ENCODE data around the gene BTBD9.

Gene BTBD9

DNA sequence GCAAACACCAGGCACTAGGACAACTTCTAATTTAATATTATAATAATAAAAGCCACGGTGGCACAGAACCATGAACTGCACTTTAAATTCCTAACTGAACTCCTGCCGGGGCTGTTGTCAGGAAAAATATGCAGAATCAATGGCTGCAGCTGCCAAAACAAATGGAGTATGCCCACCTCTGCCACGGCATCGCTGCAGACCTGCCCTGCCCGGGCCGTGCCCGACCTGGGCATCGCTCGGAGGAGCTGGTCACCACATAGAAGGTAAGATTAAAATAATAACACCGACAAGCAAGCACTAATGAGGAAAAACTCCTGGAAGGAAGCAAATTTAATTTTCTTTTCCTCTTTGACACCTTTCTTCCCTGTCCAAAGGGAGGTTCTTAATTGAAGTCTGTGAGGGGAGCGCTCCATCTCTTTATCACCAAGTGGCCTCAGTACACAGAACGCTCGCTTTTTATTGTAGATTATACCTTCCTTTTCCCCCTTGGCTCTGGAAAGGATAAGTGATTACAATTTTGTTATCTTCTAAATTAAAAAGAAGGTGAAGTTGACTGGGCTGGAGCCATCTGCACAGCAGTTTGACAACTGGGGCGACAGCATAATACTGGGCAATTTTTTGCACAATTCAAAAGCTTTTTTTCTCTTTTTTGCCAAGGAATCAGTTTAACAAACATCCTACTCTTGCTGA, 468.9 kb downstream of the BTBD9 start:
- DNase-seq = no peak

DNA sequence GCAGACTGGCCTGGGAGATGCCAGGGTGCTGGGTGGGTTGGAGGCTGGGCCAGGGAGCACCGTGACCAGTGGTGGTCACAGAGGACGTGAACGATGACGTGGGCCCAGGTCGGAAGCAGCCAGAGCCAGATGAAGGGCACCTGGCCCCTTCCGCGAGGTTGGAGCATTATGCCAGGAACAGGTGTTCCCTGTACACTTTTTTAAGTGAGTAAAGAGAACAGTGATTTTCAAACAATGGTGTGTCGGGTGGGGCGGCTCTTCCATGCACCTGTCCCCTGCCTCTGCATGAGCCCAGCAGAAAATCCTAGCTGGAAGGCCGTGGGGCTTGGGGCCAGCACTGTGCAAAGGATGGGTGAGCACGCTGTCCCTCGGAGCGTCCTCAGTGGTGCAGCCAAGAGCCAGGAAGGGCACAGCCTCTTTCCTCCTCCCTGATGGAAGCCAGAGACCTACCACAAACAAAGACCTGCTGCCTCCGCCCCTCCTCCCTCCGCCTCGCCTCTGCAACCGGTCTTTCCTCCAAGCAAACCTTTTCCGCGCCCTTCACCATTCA, 469.7 kb downstream of the BTBD9 start:
- DNase-seq = no peak

- no peak for DNase-seq
Measured at GRCh38 chr6:38169221-38169976, 470.3 kb downstream of the BTBD9 start.

GRCh38 chr6:38168699-38169098, 471.0 kb downstream of the BTBD9 start:
- no peak for DNase-seq

DNA sequence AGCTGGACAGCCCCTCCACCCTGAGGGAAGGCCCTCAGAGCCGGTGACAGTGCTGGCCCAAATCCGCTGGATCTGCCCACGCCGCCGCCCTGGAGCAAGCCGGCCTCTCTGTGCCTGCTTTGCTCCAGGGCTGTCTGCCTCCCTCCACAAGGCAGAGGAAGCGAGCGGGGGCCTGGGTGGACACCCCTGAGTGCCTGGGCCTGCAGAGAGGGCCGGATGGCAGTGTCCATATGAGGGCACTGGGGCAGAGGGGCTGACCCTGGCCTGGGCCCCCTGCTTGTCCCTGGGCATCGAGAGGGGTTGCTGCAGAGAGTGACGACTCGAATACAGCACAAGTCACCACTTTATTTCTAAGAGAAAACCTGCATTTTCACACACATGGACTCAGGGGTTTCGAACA, 471.6 kb downstream of the BTBD9 start:
- no peak for DNase-seq

- no peak for DNase-seq
Measured at GRCh38 chr6:38167598-38167997, 472.1 kb downstream of the BTBD9 start.

- DNase-seq = no peak
Measured at GRCh38 chr6:38166411-38167240, 473.1 kb downstream of the BTBD9 start.

DNA sequence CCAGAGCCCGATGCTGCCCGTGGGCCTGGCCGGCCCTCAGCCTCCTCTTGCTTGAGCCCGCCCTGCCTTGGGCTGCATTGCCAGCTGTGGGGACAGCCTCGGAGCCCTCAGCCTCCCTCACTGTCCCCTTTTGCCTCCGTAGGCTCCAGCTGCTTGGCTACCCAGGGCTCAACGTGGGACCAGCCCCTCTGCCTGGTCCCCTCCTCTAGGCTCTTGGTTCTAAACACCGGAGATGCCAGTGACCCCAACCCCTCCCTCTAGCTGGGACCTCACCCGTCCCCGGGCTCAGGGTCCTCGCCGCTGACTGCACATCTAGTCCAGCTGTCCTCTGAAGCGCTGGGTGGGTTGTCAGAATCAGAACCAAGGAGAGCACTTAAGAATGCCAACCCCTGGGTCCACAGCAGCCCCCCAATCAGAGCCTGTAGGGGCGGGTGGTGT, 475.0 kb downstream of the BTBD9 start:
- DNase-seq = no peak

DNA sequence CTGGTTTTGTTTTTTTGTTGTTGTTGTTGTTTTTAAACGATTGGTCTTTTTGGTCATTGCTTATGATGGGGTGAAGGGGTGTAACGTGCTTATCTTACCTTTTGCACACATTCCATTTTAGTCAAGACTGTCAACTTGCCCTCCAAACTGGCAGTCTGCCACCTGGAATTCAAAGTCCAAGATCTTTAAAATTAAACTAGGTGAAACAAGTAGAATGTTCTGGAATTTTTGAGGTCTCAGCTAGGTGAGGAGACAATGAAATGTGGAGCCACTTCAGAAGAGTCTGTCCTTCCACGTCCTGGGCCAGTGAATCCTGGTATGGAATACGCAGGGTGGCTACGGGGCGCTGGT, 475.6 kb downstream of the BTBD9 start:
- no peak for DNase-seq

DNA sequence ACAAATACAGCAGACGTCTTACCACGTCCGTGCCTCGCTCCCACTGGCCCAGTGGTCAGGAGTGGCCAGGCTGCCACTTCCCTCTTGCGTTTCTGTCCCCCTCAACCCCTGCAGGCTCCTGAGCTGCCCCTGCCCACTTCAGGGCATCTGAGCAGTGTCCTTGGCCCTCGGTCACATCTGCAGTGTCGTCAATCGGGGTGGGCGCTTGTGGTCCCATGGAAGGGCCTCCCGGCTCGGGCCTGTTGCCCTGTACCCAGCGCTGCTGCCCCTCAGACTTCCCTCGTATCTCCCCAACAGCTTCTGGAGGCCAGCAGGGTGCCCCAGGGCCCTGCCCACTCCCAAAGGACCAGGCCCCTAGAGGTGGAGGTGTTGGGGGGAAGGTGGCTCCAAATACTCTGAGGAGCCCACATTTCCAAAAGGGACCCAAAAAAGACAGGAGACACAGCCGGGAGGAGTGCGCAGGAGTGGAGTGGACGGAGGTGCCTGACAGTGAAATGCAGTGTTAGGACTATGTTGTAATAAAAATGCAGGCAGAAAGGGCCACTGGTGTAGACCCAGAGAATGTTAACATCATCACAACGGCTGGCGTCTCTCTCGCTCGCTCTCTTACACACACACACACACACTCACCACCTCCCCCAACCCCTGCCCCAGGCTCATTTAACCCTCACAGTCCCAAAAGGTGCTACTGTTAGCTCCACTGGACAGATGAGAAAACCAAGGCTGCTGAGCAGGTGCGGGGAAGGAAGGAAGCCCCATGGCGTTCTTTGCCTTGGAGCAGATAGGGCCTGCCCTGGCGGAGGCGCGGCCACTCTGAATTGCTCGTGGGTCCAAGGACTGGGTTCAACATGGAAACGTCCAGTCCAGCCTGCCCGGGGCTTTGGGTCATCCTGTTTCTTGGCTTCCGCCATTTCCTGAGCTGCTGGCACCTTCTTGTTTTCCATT, 476.3 kb downstream of the BTBD9 start:
- no peak for DNase-seq

DNA sequence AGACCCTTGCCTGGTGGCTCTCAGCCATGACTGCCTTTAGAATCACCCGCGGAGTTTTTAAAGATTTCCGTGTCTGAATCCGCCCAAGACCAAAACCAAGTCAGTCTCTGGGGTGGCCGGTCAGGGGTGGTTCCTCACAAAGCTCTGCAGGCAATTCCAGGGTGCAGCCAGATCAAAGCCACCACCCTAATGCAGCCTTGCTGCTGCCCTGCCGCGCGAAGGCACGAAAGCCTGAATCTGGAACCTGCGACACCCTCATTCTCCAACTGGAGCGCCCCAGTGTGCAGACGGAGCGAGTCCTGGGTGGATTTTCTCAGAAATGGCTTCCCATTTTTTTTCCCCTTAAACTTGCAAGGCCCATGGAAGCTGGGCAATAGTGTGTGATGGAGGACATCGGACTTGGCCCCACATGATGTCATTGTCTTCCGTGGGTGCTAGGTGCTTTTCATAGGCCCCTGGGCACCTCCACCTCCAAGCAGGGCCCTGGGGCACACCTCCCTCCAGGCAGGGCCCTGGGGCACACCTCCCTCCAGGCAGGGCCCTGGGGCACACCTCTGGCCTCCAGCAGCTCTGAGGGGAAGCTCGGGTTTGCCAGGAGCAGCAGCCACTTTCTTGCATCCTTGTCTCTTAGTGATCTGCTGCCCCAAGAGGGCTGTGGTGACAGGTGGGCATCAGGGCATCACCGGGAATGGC, 477.1 kb downstream of the BTBD9 start:
- no peak for DNase-seq

GRCh38 chr6:38161754-38162492, 477.8 kb downstream of the BTBD9 start:
- no peak for DNase-seq

DNA sequence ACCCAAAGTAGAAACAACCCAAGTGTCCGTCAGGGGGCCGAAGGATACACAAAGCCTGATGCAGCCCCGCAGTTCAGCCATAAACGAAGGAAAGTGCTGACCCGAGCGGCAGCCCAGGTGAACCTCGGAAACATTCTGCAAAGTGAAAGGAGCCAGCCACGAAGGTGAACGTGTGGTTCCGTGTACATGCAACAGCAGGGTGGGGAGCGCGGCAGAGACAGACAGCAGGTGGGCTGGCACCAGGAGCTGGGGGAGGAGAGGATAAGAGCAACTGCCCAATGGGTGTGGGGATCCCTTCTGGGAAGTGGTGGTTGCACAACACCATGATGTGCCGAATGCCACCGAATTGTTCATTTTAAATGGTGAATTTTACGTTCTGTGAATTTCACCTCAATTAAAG, 478.4 kb downstream of the BTBD9 start:
- no peak for DNase-seq

- DNase-seq = no peak
Measured at GRCh38 chr6:38160831-38161230, 478.9 kb downstream of the BTBD9 start.

GRCh38 chr6:38159596-38159995, 480.1 kb downstream of the BTBD9 start:
- peak; percentile 4 for DNase-seq

DNA sequence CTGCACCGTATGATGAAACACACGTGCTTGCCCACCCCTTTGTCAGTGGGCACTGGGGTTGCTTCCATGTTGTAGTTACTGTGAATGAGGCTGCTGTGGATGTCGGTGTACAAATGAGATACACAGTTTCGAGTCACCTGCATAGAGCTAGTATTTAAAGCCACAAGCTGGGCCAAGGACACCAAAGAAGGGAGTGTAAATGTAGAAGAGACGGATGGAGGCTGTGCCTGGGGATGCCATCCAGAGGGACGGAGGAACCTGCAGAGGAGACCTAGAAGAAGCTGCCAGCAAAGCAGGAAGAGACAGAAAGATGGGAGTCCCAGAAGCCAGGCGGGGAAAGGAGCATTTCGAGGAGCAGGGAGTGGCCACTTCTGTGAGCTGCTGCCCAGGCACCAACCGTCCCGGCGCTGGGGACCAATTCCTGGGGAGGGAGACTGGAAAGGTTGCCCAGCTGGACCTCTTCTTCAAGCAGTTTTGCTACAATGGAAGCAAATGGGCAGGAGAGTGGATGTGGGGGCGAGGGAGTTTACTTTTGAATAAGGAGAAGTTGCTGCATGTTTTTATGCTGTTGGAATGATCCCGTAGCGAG, 480.9 kb downstream of the BTBD9 start:
- no peak for DNase-seq

- no peak for DNase-seq
Measured at GRCh38 chr6:38157905-38158304, 481.8 kb downstream of the BTBD9 start.

DNA sequence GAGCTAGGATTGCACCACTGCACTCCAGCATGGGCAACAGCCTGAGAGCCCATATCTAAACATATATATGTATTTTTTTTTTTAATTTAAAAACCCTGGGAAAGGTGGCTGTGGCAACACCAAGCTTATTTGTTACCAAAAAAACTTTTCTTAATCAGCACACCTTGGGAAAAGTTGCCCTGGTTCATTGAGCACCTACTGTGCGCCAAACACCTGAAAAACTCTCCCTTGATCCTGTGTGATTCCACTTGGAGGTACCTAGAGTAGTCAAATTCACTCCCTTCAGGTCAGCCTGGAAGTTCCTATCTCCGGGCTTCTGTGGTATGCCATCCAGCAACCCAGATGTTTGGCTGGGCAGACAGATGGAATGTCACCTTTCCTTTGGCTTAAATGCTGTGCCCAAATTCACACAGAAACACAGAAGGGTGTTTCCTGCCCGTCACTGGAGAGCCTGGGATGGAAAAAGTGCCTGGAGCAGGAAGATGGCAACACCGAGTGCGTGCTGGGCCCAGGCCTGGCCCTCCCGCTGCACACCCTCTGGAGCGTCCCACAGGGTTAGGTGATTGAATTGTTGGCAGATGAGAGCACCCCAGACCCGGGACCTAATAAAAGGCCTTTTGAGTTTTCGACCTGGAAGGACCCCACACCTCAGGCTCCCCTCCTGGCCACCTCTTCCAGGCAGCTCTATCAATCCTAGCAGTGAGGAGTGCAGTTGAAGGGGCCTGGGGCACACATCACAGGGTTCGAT, 482.7 kb downstream of the BTBD9 start:
- no peak for DNase-seq

GRCh38 chr6:38155621-38156204, 484.0 kb downstream of the BTBD9 start:
- no peak for DNase-seq

Data from KG1 (cell line).